ENCODE data around the gene PRKG1. TPM values are rescaled to one million over a fixed set of nuclear protein-coding genes. Genes with fewer than 3 reads are reported as not detected.

Gene PRKG1
- total and polyA plus RNA-seq, 2 donors from 2014 or later = 3.6 to 14.8 TPM

- no peak overlapping the region for H3K9ac ChIP-seq (ENCODE audit: low read length in 3 of 3)
- no peaks in the 10 kb centered on the region for H3K27me3 ChIP-seq (ENCODE audit: control insufficient read depth, insufficient read depth, low read length)
- H3K36me3 ChIP-seq (ENCODE audit: control insufficient read depth in 2 of 3, insufficient read depth in 3 of 3, low read length in 3 of 3) = no peaks in the 10 kb centered on the region
- DNase-seq (no peak), FAIRE-seq (no peak)
- H3K4me1 ChIP-seq (ENCODE audit: control insufficient read depth in 2 of 3, insufficient read depth in 2 of 3, low read depth in 1 of 3, low read length in 3 of 3) = no peaks in the 10 kb centered on the region
- no peak overlapping the region for H3K27ac ChIP-seq (ENCODE audit: low read depth in 2 of 2, low read length in 2 of 2)
- H3K4me3 ChIP-seq (ENCODE audit: low read length in 3 of 3) = no peak overlapping the region
- H3K9me3 ChIP-seq (ENCODE audit: control insufficient read depth in 2 of 3, insufficient read depth in 1 of 3, low read length in 3 of 3) = no peaks in the 10 kb centered on the region
- no peak for TF ChIP-seq CTCF (IDR thresholded peaks at IDR 0.05; ENCODE audit: borderline replicate concordance, extremely low read depth, insufficient read depth)
- intact Hi-C loops (cut with DNase I) = no loop called here
Measured at GRCh38 chr10:52266858-52267257, 1192.6 kb downstream of the PRKG1 start.

GRCh38 chr10:52268790-52269189, 1194.5 kb downstream of the PRKG1 start:
- H3K27ac ChIP-seq (ENCODE audit: low read depth in 2 of 2, low read length in 2 of 2) = no peak overlapping the region
- no peak for TF ChIP-seq CTCF (IDR thresholded peaks at IDR 0.05; ENCODE audit: borderline replicate concordance, extremely low read depth, insufficient read depth)
- no peaks in the 10 kb centered on the region for H3K4me1 ChIP-seq (ENCODE audit: control insufficient read depth in 2 of 3, insufficient read depth in 2 of 3, low read depth in 1 of 3, low read length in 3 of 3)
- DNase-seq = no peak
- H3K36me3 ChIP-seq (ENCODE audit: control insufficient read depth in 2 of 3, insufficient read depth in 3 of 3, low read length in 3 of 3) = no peaks in the 10 kb centered on the region
- H3K9me3 ChIP-seq (ENCODE audit: control insufficient read depth in 2 of 3, insufficient read depth in 1 of 3, low read length in 3 of 3) = no peaks in the 10 kb centered on the region
- FAIRE-seq = no peak
- intact Hi-C loops (cut with DNase I) = no loop called here
- no peaks in the 10 kb centered on the region for H3K27me3 ChIP-seq (ENCODE audit: control insufficient read depth, insufficient read depth, low read length)
- no peak overlapping the region for H3K4me3 ChIP-seq (ENCODE audit: low read length in 3 of 3)
- H3K9ac ChIP-seq (ENCODE audit: low read length in 3 of 3) = no peak overlapping the region

- Histone ChIP-seq H3K27ac (ENCODE audit: low read depth in 2 of 2, low read length in 2 of 2) (no peak overlapping the region), H3K27me3 (ENCODE audit: control insufficient read depth, insufficient read depth, low read length) (no peaks in the 10 kb centered on the region), H3K4me1 (ENCODE audit: control insufficient read depth in 2 of 3, insufficient read depth in 2 of 3, low read depth in 1 of 3, low read length in 3 of 3) (no peaks in the 10 kb centered on the region), H3K36me3 (ENCODE audit: control insufficient read depth in 2 of 3, insufficient read depth in 3 of 3, low read length in 3 of 3) (no peaks in the 10 kb centered on the region), H3K9ac (ENCODE audit: low read length in 3 of 3) (no peak overlapping the region), H3K4me3 (ENCODE audit: low read length in 3 of 3) (no peak overlapping the region), H3K9me3 (ENCODE audit: control insufficient read depth in 2 of 3, insufficient read depth in 1 of 3, low read length in 3 of 3) (no peaks in the 10 kb centered on the region)
- intact Hi-C loops (cut with DNase I) = no loop called here
- FAIRE-seq = no peak
- TF ChIP-seq CTCF (IDR thresholded peaks at IDR 0.05; ENCODE audit: borderline replicate concordance, extremely low read depth, insufficient read depth) = no peak
- DNase-seq = no peak
Measured at GRCh38 chr10:52269233-52269632, 1194.9 kb downstream of the PRKG1 start.

GRCh38 chr10:52276163-52276562, 1201.9 kb downstream of the PRKG1 start:
- FAIRE-seq = no peak
- DNase-seq = no peak
- Histone ChIP-seq H3K36me3 (ENCODE audit: control insufficient read depth in 2 of 3, insufficient read depth in 3 of 3, low read length in 3 of 3) (no peaks in the 10 kb centered on the region), H3K27me3 (ENCODE audit: control insufficient read depth, insufficient read depth, low read length) (no peaks in the 10 kb centered on the region), H3K4me1 (ENCODE audit: control insufficient read depth in 2 of 3, insufficient read depth in 2 of 3, low read depth in 1 of 3, low read length in 3 of 3) (no peaks in the 10 kb centered on the region), H3K9ac (ENCODE audit: low read length in 3 of 3) (no peak overlapping the region), H3K4me3 (ENCODE audit: low read length in 3 of 3) (no peak overlapping the region), H3K27ac (ENCODE audit: low read depth in 2 of 2, low read length in 2 of 2) (no peak overlapping the region), H3K9me3 (ENCODE audit: control insufficient read depth in 2 of 3, insufficient read depth in 1 of 3, low read length in 3 of 3) (no peaks in the 10 kb centered on the region)
- intact Hi-C loops (cut with DNase I) = no loop called here
- no peak for TF ChIP-seq CTCF (IDR thresholded peaks at IDR 0.05; ENCODE audit: borderline replicate concordance, extremely low read depth, insufficient read depth)
